PC-3 (cell line): ENCODE measurements around the gene DPEP2. TPM values are rescaled to one million over a fixed set of nuclear protein-coding genes. Genes with fewer than 3 reads are reported as not detected.
"Not testable (repeated sequence)": the region's sequence is repeated elsewhere in the genome, so short reads cannot be mapped to it uniquely, and the experiment has no call there.

Source experiments
- ATAC-seq: fragments of 200-7000 bp; cut with Tn5 transposase; 2 replicates; pipeline ENCODE4 v1.9.1; 2020; ENCODE audit warnings: mild to moderate bottlenecking, moderate library complexity
- BruUV-seq: library from RNA; stranded (reverse); fragments of 400-500 nt; replicated peaks from 2 replicates; lab custom pipeline; 2021; lab: Mats Ljungman, UMichigan
- CTCF ChIA-PET: fragments of 300-600 bp; sonication (Branson Sonifier 250); formaldehyde crosslinking; loops from one replicate; lab custom pipeline; 2022; ENCODE audit warnings: antibody characterized with exemption; lab: Charles Lee
- POLR2A ChIA-PET: fragments of 300-600 bp; sonication (Branson Sonifier 250); formaldehyde crosslinking; loops from one replicate; lab custom pipeline; 2022; ENCODE audit warnings: antibody characterized with exemption; ENCODE audit not compliant: unreplicated experiment; lab: Charles Lee
- DNase-seq: peaks from one replicate; pipeline ENCODE4 v3.0.0-alpha.2; 2015
- H2AFZ ChIP-seq: fragments of 300-600 bp; sonication (generic); 2 replicates; pipeline ENCODE4 v1.6.0; 2016; ENCODE audit warnings: antibody characterized with exemption, low read length
- H3F3A ChIP-seq: fragments of 300-600 bp; sonication (generic); one replicate; pipeline ENCODE4 v1.6.0; 2017; ENCODE audit warnings: antibody characterized with exemption, low read length, control low read depth, mild to moderate bottlenecking; ENCODE audit not compliant: unreplicated experiment
- H3K27ac ChIP-seq: fragments of 300-600 bp; sonication (generic); 2 replicates; pipeline ENCODE4 v1.5.1; 2016; ENCODE audit warnings: mild to moderate bottlenecking, low read length
- H3K27me3 ChIP-seq: fragments of 300-600 bp; sonication (generic); 2 replicates; pipeline ENCODE4 v1.6.1; 2016; ENCODE audit warnings: low read length, mixed read lengths
- H3K36me3 ChIP-seq: fragments of 300-600 bp; sonication (generic); 2 replicates; pipeline ENCODE4 v1.6.1; 2016; ENCODE audit warnings: low read depth, mixed run types, low read length, mixed read lengths
- H3K4me1 ChIP-seq: fragments of 300-600 bp; sonication (generic); 2 replicates; pipeline ENCODE4 v1.5.1; 2016; ENCODE audit warnings: low read length; ENCODE audit not compliant: insufficient read depth
- H3K4me2 ChIP-seq: fragments of 300-600 bp; sonication (generic); 2 replicates; pipeline ENCODE4 v1.6.0; 2016; ENCODE audit warnings: low read length
- H3K4me3 ChIP-seq: fragments of 300-600 bp; sonication (generic); 2 replicates; pipeline ENCODE4 v1.5.1; 2016; ENCODE audit warnings: mild to moderate bottlenecking, low read length, mixed read lengths
- H3K79me2 ChIP-seq: fragments of 300-600 bp; sonication (generic); 2 replicates; pipeline ENCODE4 v1.6.1; 2017; ENCODE audit warnings: low read length, mixed read lengths
- H3K9ac ChIP-seq: fragments of 300-600 bp; sonication (generic); 2 replicates; pipeline ENCODE4 v1.6.0; 2016; ENCODE audit warnings: mild to moderate bottlenecking, low read length
- H3K9me2 ChIP-seq: fragments of 300-600 bp; sonication (generic); replicated peaks from 2 replicates; pipeline ENCODE4 v1.6.1; 2016; ENCODE audit warnings: mixed run types, low read length, mixed read lengths
- H3K9me3 ChIP-seq: fragments of 300-600 bp; sonication (generic); 2 replicates; pipeline ENCODE4 v1.6.1; 2016; ENCODE audit warnings: low read length, mixed read lengths
- H4K20me1 ChIP-seq: fragments of 300-600 bp; sonication (generic); 2 replicates; pipeline ENCODE4 v1.6.1; 2016; ENCODE audit warnings: low read length, mixed read lengths
- EZH2 ChIP-seq: fragments of 300-600 bp; sonication (generic); IDR thresholded peaks from one replicate; pipeline ENCODE4 v1.6.1; 2017; ENCODE audit warnings: antibody characterized with exemption, mild to moderate bottlenecking, low read length; ENCODE audit not compliant: unreplicated experiment
- EZH2phosphoT487 ChIP-seq: fragments of 300-600 bp; sonication (generic); IDR thresholded peaks from 2 replicates; pipeline ENCODE4 v1.6.1; 2018; ENCODE audit warnings: mild to moderate bottlenecking, antibody characterized with exemption, low read length, borderline replicate concordance
- intact Hi-C: fragments of 100-400 bp; cut with micrococcal nuclease; formaldehyde crosslinking; loops from 2 replicates; pipeline ENCODE4 v1.9.0; 2023
- total RNA-seq: library from RNA; depleted of rRNA; stranded (reverse); fragments of >200 nt; gene quantifications from 2 replicates; pipeline ENCODE4 v1.2.3, GENCODE V29; 2014
- TF ChIP-seq, protein P1 (sequence below): fragments of 300-600 bp; sonication (generic); conservative IDR thresholded peaks from 2 replicates; pipeline ENCODE4 v1.5.1; 2017; ENCODE audit warnings: antibody characterized with exemption, low read depth, mild to moderate bottlenecking, low read length

The DPEP2 gene
- total RNA-seq, 1 experiment from 2014 or later, result not detected

DNA sequence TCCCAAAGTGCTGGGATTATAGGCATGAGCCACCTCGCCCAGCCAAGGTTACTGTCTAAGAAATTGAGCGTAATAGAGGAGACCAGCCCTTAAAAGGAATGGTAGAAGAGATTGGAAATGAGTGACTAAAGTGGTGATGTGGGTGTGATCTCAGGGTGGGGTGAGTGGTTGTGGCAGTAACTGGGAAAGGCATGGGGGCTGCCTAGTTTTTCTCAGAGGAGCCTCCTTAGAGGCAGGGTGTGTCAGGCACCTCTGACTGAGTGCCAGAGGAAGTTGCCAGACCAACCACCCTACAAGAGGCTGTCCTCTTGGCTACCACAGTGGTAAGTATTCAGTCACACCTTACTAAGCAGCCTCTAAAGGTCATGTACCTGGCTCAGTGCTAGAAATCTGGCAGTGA lies 32.7 kb upstream of the DPEP2 start:
- intact Hi-C loops, result no loop called here

DNA sequence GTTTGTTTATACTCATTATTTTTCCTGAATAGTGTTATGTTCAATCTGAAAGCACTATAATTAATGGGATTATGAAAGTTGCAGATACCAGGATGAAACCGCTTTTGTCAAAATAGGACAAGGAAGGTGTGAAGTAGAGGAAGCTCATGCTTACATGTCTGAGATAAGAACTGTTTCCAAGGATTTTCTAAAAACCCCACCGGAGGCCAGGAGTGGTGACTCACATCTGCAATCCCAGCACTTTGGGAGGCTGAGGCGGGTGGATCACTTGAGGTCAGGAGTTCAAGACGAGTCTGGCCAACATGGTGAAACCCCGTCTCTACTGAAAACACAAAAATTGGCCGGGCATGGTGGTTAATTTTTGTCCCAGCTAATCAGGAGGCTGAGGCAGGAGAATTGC lies 30.8 kb upstream of the DPEP2 start:
- H2AFZ ChIP-seq, BruUV-seq, H3K9me3 ChIP-seq, H3K4me1 ChIP-seq, H3K4me2 ChIP-seq, intact Hi-C loops, H3F3A ChIP-seq, DNase-seq, H3K9ac ChIP-seq, POLR2A ChIA-PET, ATAC-seq, CTCF ChIA-PET, H4K20me1 ChIP-seq, H3K4me3 ChIP-seq, H3K79me2 ChIP-seq, H3K27me3 ChIP-seq, H3K27ac ChIP-seq, H3K36me3 ChIP-seq, H3K9me2 ChIP-seq: not testable (repeated sequence)

More for the DNA sequence above, 32.7 kb upstream of the DPEP2 start:
- BruUV-seq, result no TSS peak
- no peak overlapping the region for H3K4me3 ChIP-seq
- H2AFZ ChIP-seq, result no peak overlapping the region
- no peaks in the 10 kb centered on the region for H3K79me2 ChIP-seq
- ChIA-PET POLR2A (no interaction called here), CTCF (no interaction called here)
- H3K27me3 ChIP-seq, result no peaks in the 10 kb centered on the region
- H3K9ac ChIP-seq, result no peak overlapping the region
- ATAC-seq (peak; percentile 67), DNase-seq (peak; percentile 36)
- H3K4me1 ChIP-seq, result no peaks in the 10 kb centered on the region
- no peaks in the 10 kb centered on the region; the same call in 1 of the 2 replicates for H3K36me3 ChIP-seq
- TF ChIP-seq EZH2, result no peak
- H3K27ac ChIP-seq, result no peak overlapping the region
- no peaks in the 10 kb centered on the region for H3F3A ChIP-seq
- H3K9me3 ChIP-seq, result no peaks in the 10 kb centered on the region
- no peaks in the 10 kb centered on the region for H4K20me1 ChIP-seq
- no peak overlapping the region for H3K4me2 ChIP-seq
- no peaks in the 10 kb centered on the region for H3K9me2 ChIP-seq

DNA sequence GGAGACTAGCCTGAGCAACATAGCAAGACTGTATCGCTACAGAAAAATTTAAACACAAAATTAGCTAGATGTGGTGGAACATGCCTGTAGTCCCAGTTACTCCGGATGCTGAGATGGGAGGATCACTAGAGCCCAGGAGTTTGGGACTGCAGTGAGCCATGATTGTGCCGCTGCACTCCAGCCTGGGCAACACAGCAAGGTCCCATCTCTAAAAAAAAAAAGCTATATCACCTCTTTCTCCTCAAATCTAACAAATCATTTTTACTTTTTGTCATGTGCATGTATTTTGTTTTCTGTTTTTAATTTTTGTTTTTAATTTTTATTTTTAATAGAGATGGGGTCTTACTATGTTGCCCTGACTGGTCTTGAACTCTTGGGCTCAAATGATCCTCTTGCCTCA lies 29.7 kb upstream of the DPEP2 start:
- no peak for DNase-seq
- no peaks in the 10 kb centered on the region; the same call in 1 of the 2 replicates for H3K36me3 ChIP-seq
- no peak overlapping the region for H3K9ac ChIP-seq
- no peaks in the 10 kb centered on the region for H3F3A ChIP-seq
- ChIA-PET POLR2A (no interaction called here), CTCF (no interaction called here)
- H3K27ac ChIP-seq, result no peak overlapping the region
- no peak for ATAC-seq
- H4K20me1 ChIP-seq, result no peaks in the 10 kb centered on the region
- intact Hi-C loops, result no loop called here
- no TSS peak for BruUV-seq
- no peaks in the 10 kb centered on the region for H3K27me3 ChIP-seq
- H3K9me2 ChIP-seq, result no peaks in the 10 kb centered on the region
- no peaks in the 10 kb centered on the region for H3K9me3 ChIP-seq
- H3K4me2 ChIP-seq, result no peak overlapping the region
- TF ChIP-seq EZH2 (no peak), EZH2phosphoT487 (no peak)
- TF ChIP-seq, protein P1, sequence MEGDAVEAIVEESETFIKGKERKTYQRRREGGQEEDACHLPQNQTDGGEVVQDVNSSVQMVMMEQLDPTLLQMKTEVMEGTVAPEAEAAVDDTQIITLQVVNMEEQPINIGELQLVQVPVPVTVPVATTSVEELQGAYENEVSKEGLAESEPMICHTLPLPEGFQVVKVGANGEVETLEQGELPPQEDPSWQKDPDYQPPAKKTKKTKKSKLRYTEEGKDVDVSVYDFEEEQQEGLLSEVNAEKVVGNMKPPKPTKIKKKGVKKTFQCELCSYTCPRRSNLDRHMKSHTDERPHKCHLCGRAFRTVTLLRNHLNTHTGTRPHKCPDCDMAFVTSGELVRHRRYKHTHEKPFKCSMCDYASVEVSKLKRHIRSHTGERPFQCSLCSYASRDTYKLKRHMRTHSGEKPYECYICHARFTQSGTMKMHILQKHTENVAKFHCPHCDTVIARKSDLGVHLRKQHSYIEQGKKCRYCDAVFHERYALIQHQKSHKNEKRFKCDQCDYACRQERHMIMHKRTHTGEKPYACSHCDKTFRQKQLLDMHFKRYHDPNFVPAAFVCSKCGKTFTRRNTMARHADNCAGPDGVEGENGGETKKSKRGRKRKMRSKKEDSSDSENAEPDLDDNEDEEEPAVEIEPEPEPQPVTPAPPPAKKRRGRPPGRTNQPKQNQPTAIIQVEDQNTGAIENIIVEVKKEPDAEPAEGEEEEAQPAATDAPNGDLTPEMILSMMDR, result no peak
- no peak overlapping the region for H2AFZ ChIP-seq
- no peaks in the 10 kb centered on the region for H3K4me1 ChIP-seq
- peaks cover 8% of the 10 kb centered on the region for H3K79me2 ChIP-seq
- H3K4me3 ChIP-seq, result no peak overlapping the region
